GM06990 (cell line): Measurements from ENCODE around the gene PC.
A peak's percentile ranks its signal among the peaks of the same experiment; 100 is the strongest.

Experiments
- DNase-seq: peaks from one replicate; pipeline ENCODE4 v3.0.0-alpha.2; 2011; ENCODE audit not compliant: insufficient read length; ENCODE audit errors: extremely low read depth
- H3K27me3 ChIP-seq: replicated peaks from 2 replicates; pipeline ENCODE4 v1.6.0; 2011; ENCODE audit warnings: low read length; ENCODE audit not compliant: control insufficient read depth, insufficient read depth
- H3K36me3 ChIP-seq: 2 replicates; pipeline ENCODE4 v1.5.1; 2011; ENCODE audit warnings: low read length; ENCODE audit not compliant: control insufficient read depth, insufficient read depth
- H3K4me3 ChIP-seq: replicated peaks from 2 replicates; pipeline ENCODE4 v1.5.1; 2011; ENCODE audit warnings: low read depth, mild to moderate bottlenecking, control low read depth, low read length
- CTCF ChIP-seq: IDR thresholded peaks from 2 replicates; pipeline ENCODE4 v1.5.1; 2011; ENCODE audit warnings: low read length, control low read depth, mild to moderate bottlenecking, inconsistent platforms; ENCODE audit not compliant: insufficient read depth, poor library complexity, severe bottlenecking

Gene PC

GRCh38 chr11:66858939-66859685 lies 99.1 kb downstream of the PC start:
- DNase-seq = no peak
- TF ChIP-seq CTCF = no peak
- Histone ChIP-seq H3K27me3 (no peaks in the 10 kb centered on the region), H3K36me3 (peaks cover 4% of the 10 kb centered on the region), H3K4me3 (no peak overlapping the region)

DNA sequence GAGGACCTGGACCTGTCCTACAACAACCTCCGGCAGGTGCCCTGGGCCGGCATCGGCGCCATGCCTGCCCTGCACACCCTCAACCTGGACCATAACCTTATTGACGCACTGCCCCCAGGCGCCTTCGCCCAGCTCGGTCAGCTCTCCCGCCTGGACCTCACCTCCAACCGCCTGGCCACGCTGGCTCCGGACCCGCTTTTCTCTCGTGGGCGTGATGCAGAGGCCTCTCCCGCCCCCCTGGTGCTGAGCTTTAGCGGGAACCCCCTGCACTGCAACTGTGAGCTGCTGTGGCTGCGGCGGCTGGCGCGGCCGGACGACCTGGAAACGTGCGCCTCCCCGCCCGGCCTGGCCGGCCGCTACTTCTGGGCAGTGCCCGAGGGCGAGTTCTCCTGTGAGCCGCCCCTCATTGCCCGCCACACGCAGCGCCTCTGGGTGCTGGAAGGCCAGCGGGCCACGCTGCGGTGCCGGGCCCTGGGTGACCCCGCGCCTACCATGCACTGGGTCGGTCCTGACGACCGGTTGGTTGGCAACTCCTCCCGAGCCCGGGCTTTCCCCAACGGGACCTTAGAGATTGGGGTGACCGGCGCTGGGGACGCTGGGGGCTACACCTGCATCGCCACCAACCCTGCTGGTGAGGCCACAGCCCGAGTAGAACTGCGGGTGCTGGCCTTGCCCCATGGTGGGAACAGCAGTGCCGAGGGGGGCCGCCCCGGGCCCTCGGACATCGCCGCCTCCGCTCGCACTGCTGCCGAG lies 99.8 kb downstream of the PC start:
- no peak for DNase-seq
- Histone ChIP-seq H3K4me3 (no peak overlapping the region), H3K27me3 (no peaks in the 10 kb centered on the region), H3K36me3 (peaks cover 4% of the 10 kb centered on the region)
- TF ChIP-seq CTCF = no peak

DNA sequence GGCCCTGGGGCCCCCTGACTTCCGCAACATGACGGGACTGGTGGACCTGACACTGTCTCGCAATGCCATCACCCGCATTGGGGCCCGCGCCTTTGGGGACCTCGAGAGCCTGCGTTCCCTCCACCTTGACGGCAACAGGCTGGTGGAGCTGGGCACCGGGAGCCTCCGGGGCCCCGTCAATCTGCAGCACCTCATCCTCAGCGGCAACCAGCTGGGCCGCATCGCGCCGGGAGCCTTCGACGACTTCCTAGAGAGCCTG lies 100.3 kb downstream of the PC start:
- Histone ChIP-seq H3K4me3 (peak overlapping the region; percentile 77), H3K27me3 (no peaks in the 10 kb centered on the region), H3K36me3 (peaks cover 4% of the 10 kb centered on the region)
- TF ChIP-seq CTCF = no peak
- no peak for DNase-seq

- no peak for DNase-seq
- Histone ChIP-seq H3K4me3 (peak overlapping the region; percentile 77), H3K27me3 (no peaks in the 10 kb centered on the region), H3K36me3 (peaks cover 4% of the 10 kb centered on the region)
- TF ChIP-seq CTCF = no peak
Observed at GRCh38 chr11:66857234-66857926, 100.8 kb downstream of the PC start.

GRCh38 chr11:66856496-66857233 lies 101.5 kb downstream of the PC start, which contains the start of gene LRFN4:
LRFN4 (plus strand) TSS chr11:66857064; CDS start chr11:66857745, 681 bp downstream.
- no peak for TF ChIP-seq CTCF
- Histone ChIP-seq H3K36me3 (peaks cover 4% of the 10 kb centered on the region), H3K27me3 (no peaks in the 10 kb centered on the region), H3K4me3 (peak within 1 kb of the TSS; percentile 77)
- DNase-seq = no peak
